DMS153 (cell line): ENCODE data around the gene MASP2.
A peak's percentile ranks its signal among the peaks of the same experiment; 100 is the strongest.

Experiments
- DNase-seq: peaks from one replicate; lab custom pipeline; 2025; lab: John Stamatoyannopoulos, UW

MASP2 gene

GRCh38 chr1:10989095-10989494 is 57.9 kb downstream of the MASP2 start:
- peak; percentile 50 for DNase-seq

DNA sequence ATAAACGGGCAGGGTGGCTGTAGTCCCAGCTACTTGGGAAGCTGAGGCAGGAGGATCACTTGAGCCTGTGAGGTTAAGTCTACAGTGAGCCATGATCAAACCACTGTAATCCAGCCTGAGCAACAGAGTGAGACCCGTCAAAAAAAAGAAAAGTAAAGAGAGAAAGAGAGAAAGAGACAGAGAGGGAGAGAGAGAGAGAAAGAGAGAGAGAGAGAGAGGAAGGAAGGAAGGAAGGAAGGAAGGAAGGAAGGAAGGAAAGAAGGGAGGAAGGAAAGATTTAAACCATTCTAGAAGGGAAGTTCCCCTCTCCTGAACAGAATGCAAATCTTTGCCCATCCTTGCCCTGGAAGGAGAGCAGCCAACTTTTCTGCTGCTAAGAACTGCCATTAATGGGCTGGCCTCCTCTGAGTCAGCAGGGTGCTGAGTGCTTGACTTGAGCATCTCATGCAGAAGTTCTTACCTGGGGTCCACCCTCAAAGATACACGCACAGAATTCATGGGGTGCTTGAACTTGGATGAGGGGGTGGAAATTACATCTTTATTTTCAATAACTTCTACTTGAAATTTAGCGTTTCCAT is 59.1 kb downstream of the MASP2 start:
- DNase-seq: no peak

DNA sequence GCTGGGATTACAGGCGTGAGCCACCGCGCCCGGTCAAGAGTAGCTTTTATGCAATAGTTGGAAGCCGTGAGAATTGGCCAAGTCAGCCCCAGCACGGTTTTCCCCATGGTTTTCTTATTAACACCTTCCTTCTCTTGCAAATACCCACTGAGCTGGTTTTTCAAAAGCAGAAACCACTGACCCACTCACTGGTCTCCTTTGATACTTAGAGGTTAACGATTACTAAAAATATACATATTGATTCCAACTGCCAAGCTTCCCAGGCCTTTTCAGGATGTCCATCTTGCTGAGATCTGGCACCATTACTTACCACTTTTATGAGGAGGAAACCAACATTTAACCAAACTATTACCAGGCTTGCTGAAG is 60.5 kb downstream of the MASP2 start:
- no peak for DNase-seq

- DNase-seq: no peak
Measured at GRCh38 chr1:10980841-10981727, 66.0 kb downstream of the MASP2 start.

GRCh38 chr1:10980094-10980577 is 66.9 kb downstream of the MASP2 start:
- peak; percentile 63 for DNase-seq

DNA sequence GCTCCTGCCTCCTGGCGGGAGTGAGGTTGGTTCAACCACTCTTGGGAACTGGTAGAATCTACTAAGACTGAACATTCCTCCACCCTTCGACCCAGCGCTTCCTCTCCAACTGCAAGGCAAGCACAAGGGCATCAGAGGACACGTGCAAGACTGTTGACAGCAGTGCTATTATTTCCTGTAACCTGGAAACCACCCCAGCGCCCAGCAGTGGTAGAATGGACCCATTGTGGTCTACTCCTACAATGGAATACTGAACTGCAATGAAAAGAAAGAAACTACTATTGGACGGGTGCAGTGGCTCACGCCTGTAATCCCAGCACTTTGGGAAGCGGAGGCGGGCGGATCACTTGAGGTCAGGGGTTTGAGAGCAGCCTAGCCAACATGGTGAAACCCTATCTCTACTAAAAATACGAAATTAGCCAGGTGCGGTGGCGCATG is 67.5 kb downstream of the MASP2 start:
- DNase-seq: no peak

- DNase-seq: no peak
Measured at GRCh38 chr1:10978719-10979118, 68.3 kb downstream of the MASP2 start.
